H9 (cell line): ENCODE data around the gene DCLK2. TPM values are rescaled to one million over a fixed set of nuclear protein-coding genes. Genes with fewer than 3 reads are reported as not detected.

ENCODE experiments used
- DNase-seq: peaks from one replicate; pipeline ENCODE4 v3.0.0-alpha.2; 2017
- H2AFZ ChIP-seq: one replicate; pipeline ENCODE4 v1.6.1; 2013; ENCODE audit warnings: mild to moderate bottlenecking, low read length, control low read depth, moderate library complexity
- H2AK5ac ChIP-seq: 2 replicates; pipeline ENCODE4 v1.6.1; 2013; ENCODE audit warnings: low read length, control low read depth, mixed read lengths; ENCODE audit not compliant: insufficient read length
- H2BK120ac ChIP-seq: one replicate; pipeline ENCODE4 v1.6.1; 2013; ENCODE audit warnings: low read depth, mild to moderate bottlenecking, low read length, control low read depth, inconsistent platforms; ENCODE audit not compliant: poor library complexity, severe bottlenecking
- H2BK12ac ChIP-seq: 2 replicates; pipeline ENCODE4 v1.6.1; 2013; ENCODE audit warnings: low read length, control low read depth, mixed read lengths, low read depth; ENCODE audit not compliant: insufficient read length
- H2BK15ac ChIP-seq: 2 replicates; pipeline ENCODE4 v1.6.1; 2013; ENCODE audit warnings: low read depth, low read length, control low read depth
- H2BK20ac ChIP-seq: one replicate; pipeline ENCODE4 v1.6.1; 2013; ENCODE audit warnings: low read depth, mild to moderate bottlenecking, low read length, control low read depth, inconsistent platforms; ENCODE audit not compliant: poor library complexity, severe bottlenecking
- H2BK5ac ChIP-seq: 2 replicates; pipeline ENCODE4 v1.6.1; 2013; ENCODE audit warnings: low read length, control low read depth, mixed read lengths; ENCODE audit not compliant: insufficient read length
- H3K14ac ChIP-seq: 2 replicates; pipeline ENCODE4 v1.6.1; 2013; ENCODE audit warnings: low read length, control low read depth; ENCODE audit not compliant: insufficient read depth
- H3K18ac ChIP-seq: 2 replicates; pipeline ENCODE4 v1.6.1; 2013; ENCODE audit warnings: low read depth, mild to moderate bottlenecking, mixed read lengths, low read length, control low read depth; ENCODE audit not compliant: insufficient read length
- H3K23ac ChIP-seq: 2 replicates; pipeline ENCODE4 v1.6.1; 2013; ENCODE audit warnings: low read length, control low read depth, mixed read lengths, low read depth; ENCODE audit not compliant: insufficient read length
- H3K23me2 ChIP-seq: 2 replicates; pipeline ENCODE4 v1.6.1; 2013; ENCODE audit warnings: low read depth, mild to moderate bottlenecking, mixed read lengths, low read length, control low read depth; ENCODE audit not compliant: insufficient read length, poor library complexity, severe bottlenecking
- H3K27ac ChIP-seq: 2 replicates; pipeline ENCODE4 v1.5.1; 2013; ENCODE audit warnings: low read length, control low read depth, mixed read lengths, low read depth; ENCODE audit not compliant: insufficient read length
- H3K27me3 ChIP-seq: 2 replicates; pipeline ENCODE4 v1.6.1; 2013; ENCODE audit warnings: low read length, control low read depth, inconsistent platforms; ENCODE audit not compliant: insufficient read depth
- H3K4ac ChIP-seq: 2 replicates; pipeline ENCODE4 v1.6.1; 2013; ENCODE audit warnings: low read depth, mild to moderate bottlenecking, control low read depth, inconsistent platforms, low read length, moderate library complexity
- H3K4me1 ChIP-seq: 2 replicates; pipeline ENCODE4 v1.6.1; 2013; ENCODE audit warnings: low read length, control low read depth, inconsistent platforms; ENCODE audit not compliant: insufficient read depth
- H3K4me2 ChIP-seq: 2 replicates; pipeline ENCODE4 v1.6.1; 2013; ENCODE audit warnings: low read length, control low read depth, mixed read lengths; ENCODE audit not compliant: insufficient read length, insufficient read depth
- H3K56ac ChIP-seq: 2 replicates; pipeline ENCODE4 v1.6.1; 2013; ENCODE audit warnings: low read depth, mild to moderate bottlenecking, mixed read lengths, low read length, control low read depth; ENCODE audit not compliant: insufficient read length
- H3K79me1 ChIP-seq: 2 replicates; pipeline ENCODE4 v1.6.1; 2013; ENCODE audit warnings: low read depth, mild to moderate bottlenecking, moderate library complexity, low read length, control low read depth, inconsistent platforms; ENCODE audit not compliant: insufficient read depth, poor library complexity, severe bottlenecking
- H3K79me2 ChIP-seq: 2 replicates; pipeline ENCODE4 v1.6.1; 2013; ENCODE audit warnings: low read length, control low read depth, inconsistent platforms; ENCODE audit not compliant: insufficient read depth
- H3K9ac ChIP-seq: 2 replicates; pipeline ENCODE4 v1.6.1; 2013; ENCODE audit warnings: low read length, control low read depth, mixed read lengths; ENCODE audit not compliant: insufficient read length; ENCODE audit errors: extremely low read depth
- H3K9me3 ChIP-seq: one replicate; pipeline ENCODE4 v1.6.1; 2013; ENCODE audit warnings: low read depth, low read length, inconsistent platforms; ENCODE audit not compliant: control insufficient read depth
- H3T11ph ChIP-seq: one replicate; pipeline ENCODE4 v1.6.1; 2013; ENCODE audit warnings: mild to moderate bottlenecking, low read length, control low read depth, inconsistent platforms
- H4K20me1 ChIP-seq: one replicate; pipeline ENCODE4 v1.6.1; 2013; ENCODE audit not compliant: control insufficient read depth, insufficient read length, insufficient read depth
- H4K5ac ChIP-seq: 2 replicates; pipeline ENCODE4 v1.6.1; 2013; ENCODE audit warnings: low read depth, mild to moderate bottlenecking, mixed read lengths, low read length, control low read depth; ENCODE audit not compliant: insufficient read length
- H4K8ac ChIP-seq: replicated peaks from 2 replicates; pipeline ENCODE4 v1.6.1; 2013; ENCODE audit warnings: low read length, control low read depth, mixed read lengths, low read depth; ENCODE audit not compliant: insufficient read length
- H4K91ac ChIP-seq: 2 replicates; pipeline ENCODE4 v1.6.1; 2013; ENCODE audit warnings: low read depth, mild to moderate bottlenecking, moderate library complexity, mixed read lengths, low read length, control low read depth; ENCODE audit not compliant: insufficient read length
- H3K27ac Mint-ChIP-seq, 3 experiments: 2 replicates in 2 of 3; 3 replicates in 1 of 3; pipeline ENCODE4 v1.8.0; 2020 to 2021; ENCODE audit warnings: mixed read lengths in 3 of 3, mild to moderate bottlenecking in 1 of 3, moderate library complexity in 1 of 3
- H3K27me3 Mint-ChIP-seq: 2 replicates; pipeline ENCODE4 v1.8.0; 2021; ENCODE audit warnings: low read depth, mild to moderate bottlenecking, moderate library complexity, mixed read lengths
- H3K36me3 Mint-ChIP-seq, 3 experiments: 2 replicates in 2 of 3; 3 replicates in 1 of 3; pipeline ENCODE4 v1.8.0; 2020 to 2021; ENCODE audit warnings: low read depth in 3 of 3, mixed read lengths in 3 of 3; ENCODE audit not compliant: insufficient read depth in 1 of 3
- H3K4me1 Mint-ChIP-seq, 2 experiments: 2 replicates each; pipeline ENCODE4 v1.8.0; 2020; ENCODE audit warnings: mixed read lengths in 2 of 2
- H3K4me3 Mint-ChIP-seq, 2 experiments: 2 replicates in 1 of 2; 3 replicates in 1 of 2; pipeline ENCODE4 v1.8.0; 2020 to 2021; ENCODE audit warnings: mild to moderate bottlenecking in 2 of 2, mixed read lengths in 2 of 2, moderate library complexity in 1 of 2
- H3K9me3 Mint-ChIP-seq, 2 experiments: 2 replicates in 1 of 2; 3 replicates in 1 of 2; pipeline ENCODE4 v1.8.0; 2020; ENCODE audit warnings: mild to moderate bottlenecking in 2 of 2, mixed read lengths in 2 of 2, moderate library complexity in 1 of 2
- CTCF ChIP-seq: fragments of 200-600 bp; sonication (generic); conservative IDR thresholded peaks from 3 replicates; pipeline ENCODE4 v1.8.0; 2021; ENCODE audit warnings: antibody characterized with exemption, mild to moderate bottlenecking
- WGBS: extraction: QIAGEN DNeasy Blood & Tissue Kit; methylation state at CpG from one replicate; pipeline ENCODE4 v1.1.7; 2013; ENCODE audit warnings: missing lambda C conversion rate, low lambda C conversion rate, mixed read lengths; ENCODE audit not compliant: insufficient read length; ENCODE audit errors: extremely low coverage; 5-methylcytosine and 5-hydroxymethylcytosine counted together
- total RNA-seq: library from RNA; stranded (reverse); gene quantifications from 2 replicates; pipeline ENCODE4 v1.2.1, GENCODE V29; 2021

The DCLK2 gene
- total RNA-seq, 1 experiment from 2014 or later, result 0.33 TPM

GRCh38 chr4:150078579-150079080 is 385 bp downstream of the DCLK2 start:
- no peaks in the 10 kb centered on the region; a peak in 1 of 5 replicates for H3K9me3 Mint-ChIP-seq

More at GRCh38 chr4:150078579-150079080, 385 bp downstream of the DCLK2 start:
- Histone ChIP-seq H4K8ac (no peak overlapping the region), H3K9me3 (no peaks in the 10 kb centered on the region), H3T11ph (no peak overlapping the region), H3K18ac (no peak overlapping the region), H3K23ac (no peak overlapping the region), H2BK12ac (no peak overlapping the region), H3K79me2 (no peaks in the 10 kb centered on the region), H2BK20ac (no peak overlapping the region), H4K20me1 (no peaks in the 10 kb centered on the region), H2AFZ (no peak overlapping the region), H4K5ac (no peak overlapping the region), H4K91ac (no peak overlapping the region), H3K4ac (no peak overlapping the region), H3K27me3 (peaks cover 12% of the 10 kb centered on the region; the same call in 1 of the 2 replicates), H3K9ac (no peak overlapping the region), H2AK5ac (no peak overlapping the region), H3K23me2 (no peaks in the 10 kb centered on the region), H3K4me1 (no peaks in the 10 kb centered on the region), H3K14ac (no peak overlapping the region), H3K27ac (no peak overlapping the region), H2BK5ac (no peak overlapping the region), H2BK120ac (no peak overlapping the region), H3K4me2 (peak overlapping the region; percentile 38), H2BK15ac (no peak overlapping the region), H3K79me1 (no peaks in the 10 kb centered on the region), H3K56ac (no peak overlapping the region)
- peaks cover 79% of the 10 kb centered on the region for H3K27me3 Mint-ChIP-seq
- H3K4me1 Mint-ChIP-seq, result peaks cover 5 to 8% of the 10 kb centered on the region in 2 experiments
- H3K27ac Mint-ChIP-seq, result no peak overlapping the region
- no peaks in the 10 kb centered on the region for H3K36me3 Mint-ChIP-seq
- peak overlapping the region; percentile 57 to 81 for H3K4me3 Mint-ChIP-seq
- DNase-seq, result peak; percentile 36
- no CpG with 5 or more reads among the region's 59 CpGs for WGBS
- TF ChIP-seq CTCF, result no peak
